Measurements from ENCODE around the gene SEMA5B.

The SEMA5B gene

GRCh38 chr3:123026565-123027291, 835 bp downstream of the SEMA5B start:
- H3K9me3 ChIP-seq (ENCODE audit: control insufficient read depth, insufficient read depth, low read depth, low read length) = no peaks in the 10 kb centered on the region
- POLR2A ChIA-PET = interaction anchor here (0.6 to 1.6 kb wide), 6 partner anchors 44 to 512 kb away, joined by 3 to 6 read pairs (median 4); partner anchors contain the start of gene KPNA1
- H3K4me3 ChIP-seq (ENCODE audit: low read depth, low read length) = peak overlapping the region; percentile 47
- TF ChIP-seq ZFHX2 (tag by site-specific recombination; conservative IDR thresholded peaks at IDR 0.05) (peak; percentile 66), ZBTB26 (tag by site-specific recombination; optimal IDR thresholded peaks at IDR 0.05) (peak; percentile 57), SP2 (tag by site-specific recombination; IDR thresholded peaks at IDR 0.05) (peak; percentile 34; the same call in 1 of the 2 replicates), EGR2 (tag by site-specific recombination; IDR thresholded peaks at IDR 0.05; ENCODE audit: low read depth) (peak; percentile 52), ZBTB11 (tag by site-specific recombination; conservative IDR thresholded peaks at IDR 0.05; ENCODE audit: low read depth) (peak; percentile 36; the same call in 1 of the 2 replicates), ZBTB20 (tag by site-specific recombination; IDR thresholded peaks at IDR 0.05) (peak; percentile 84; the same call in 1 of the 2 replicates), ZNF692 (tag by site-specific recombination; IDR thresholded peaks at IDR 0.05) (no peak), ZNF600 (tag by site-specific recombination; IDR thresholded peaks at IDR 0.05) (no peak), ZBTB6 (tag by site-specific recombination; IDR thresholded peaks at IDR 0.05) (peak; percentile 46; the same call in 1 of the 2 replicates), ZIC2 (tag by site-specific recombination; IDR thresholded peaks at IDR 0.05) (peak; percentile 68), ZNF792 (tag by site-specific recombination; IDR thresholded peaks at IDR 0.05) (no peak), ZNF24 (tag by site-specific recombination; IDR thresholded peaks at IDR 0.05) (no peak), PATZ1 (tag by site-specific recombination; IDR thresholded peaks at IDR 0.05) (0 out of 2 replicates have a peak, but pooled peaks have one; percentile 30), KLF16 (tag by site-specific recombination; IDR thresholded peaks at IDR 0.05) (0 out of 2 replicates have a peak, but pooled peaks have one; percentile 17), ZNF335 (tag by site-specific recombination; conservative IDR thresholded peaks at IDR 0.05) (peak; percentile 37), GLIS1 (tag by site-specific recombination; IDR thresholded peaks at IDR 0.05) (peak; percentile 48; the same call in 1 of the 2 replicates), ZNF398 (tag by site-specific recombination; IDR thresholded peaks at IDR 0.05) (peak; percentile 41), KLF8 (tag by site-specific recombination; IDR thresholded peaks at IDR 0.05) (peak; percentile 49; the same call in 1 of the 2 replicates)
- CTCF ChIA-PET = interaction anchor here (0.7 to 8.6 kb wide), 7 partner anchors 8 to 272 kb away, joined by 3 to 84 read pairs (median 3); no protein-coding TSS in a partner anchor
- H3K4me1 ChIP-seq (ENCODE audit: control insufficient read depth, insufficient read depth, low read length) = 0 out of 2 replicates have a peak, but pooled peaks cover 4% of the 10 kb centered on the region
- H3K27ac ChIP-seq (ENCODE audit: extremely low read depth, low read depth, low read length) = peak overlapping the region; percentile 65; the same call in 1 of the 2 replicates
- H3K36me3 ChIP-seq (ENCODE audit: control insufficient read depth in 2 of 2, insufficient read depth in 1 of 2, low read length in 2 of 2) = no peaks in the 10 kb centered on the region

Data from HEK293 (cell line).